PC-3 (cell line): ENCODE data around the gene PEPD.

Experiments
- CTCF ChIP-seq: fragments of 300-600 bp; sonication (generic); conservative IDR thresholded peaks from 2 replicates; pipeline ENCODE4 v1.5.1; 2017; ENCODE audit warnings: antibody characterized with exemption, low read depth, mild to moderate bottlenecking, low read length
- EZH2 ChIP-seq: fragments of 300-600 bp; sonication (generic); IDR thresholded peaks from one replicate; pipeline ENCODE4 v1.6.1; 2017; ENCODE audit warnings: antibody characterized with exemption, mild to moderate bottlenecking, low read length; ENCODE audit not compliant: unreplicated experiment

- TF ChIP-seq EZH2 (no peak), CTCF (no peak)
These were observed 41.0 kb upstream of the PEPD start for GRCh38 chr19:33562636-33563035.
